NCI-H1417 (cell line): ENCODE data around the gene SLC43A2.

ENCODE experiments used
- DNase-seq, 3 experiments: peaks; one replicate each; lab custom pipeline; 2025; lab: John Stamatoyannopoulos, UW

SLC43A2 gene

DNA sequence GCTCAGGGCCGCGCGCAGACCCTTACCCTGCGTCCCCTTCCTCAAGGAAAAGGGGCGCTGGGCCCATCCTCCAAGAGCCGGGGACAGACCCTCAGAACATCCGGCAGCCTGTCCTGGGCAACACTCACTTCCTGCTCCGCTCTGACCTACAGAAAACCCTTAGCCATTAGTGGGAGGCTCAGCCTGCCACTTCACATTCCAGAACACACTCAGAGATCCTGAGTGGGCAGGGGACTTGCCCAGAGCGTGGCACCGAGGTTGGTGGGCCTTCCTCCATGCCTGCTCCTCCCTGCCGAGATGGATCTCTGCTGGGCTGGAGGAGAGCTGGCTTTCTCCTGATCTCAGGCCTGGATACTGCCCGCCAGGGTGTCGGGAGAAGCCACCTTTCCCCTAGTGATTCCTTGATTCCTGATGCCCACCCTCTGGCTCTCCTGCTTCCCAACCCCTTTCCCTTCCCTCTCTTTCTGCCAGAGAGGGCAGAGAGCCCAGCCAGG is 15.4 kb upstream of the SLC43A2 start:
- peak in 1 of 3 experiments; percentile 5 for DNase-seq

DNA sequence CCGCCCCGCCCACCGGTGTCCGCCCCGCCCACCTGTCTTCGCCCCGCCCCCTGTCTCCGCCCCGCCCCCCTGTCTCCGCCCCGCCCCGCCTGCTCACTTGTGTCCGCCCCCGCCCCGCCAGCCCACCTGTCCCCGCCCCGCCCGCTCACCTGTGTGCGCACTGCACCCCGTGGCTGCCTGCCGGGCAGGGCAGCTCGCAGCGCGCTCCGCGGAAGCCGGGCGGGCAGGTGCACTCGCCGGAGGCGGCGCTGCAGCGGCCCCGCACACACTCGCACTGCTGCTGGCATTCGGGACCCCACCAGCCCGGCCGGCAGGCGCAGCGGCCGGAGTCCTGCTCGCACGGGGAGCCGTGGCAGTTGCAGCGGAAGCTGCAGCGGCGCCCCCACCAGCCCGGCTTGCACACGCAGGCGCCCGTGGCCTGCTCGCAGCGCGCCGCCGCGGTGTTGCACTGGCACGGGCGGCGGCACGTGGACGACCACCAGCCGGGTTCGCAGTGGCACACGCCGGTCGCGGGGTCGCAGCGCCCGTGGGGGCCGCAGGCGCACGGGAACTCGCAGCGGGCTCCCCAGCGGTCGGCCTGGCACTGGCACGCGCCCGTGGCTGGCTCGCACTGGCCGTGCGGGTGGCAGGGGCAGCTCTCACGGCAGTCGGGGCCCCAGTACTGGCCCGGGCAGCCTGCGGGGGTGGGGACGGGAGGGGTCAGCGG is 14.8 kb upstream of the SLC43A2 start:
- peak; percentile 55 to 68 (median 58) for DNase-seq

DNA sequence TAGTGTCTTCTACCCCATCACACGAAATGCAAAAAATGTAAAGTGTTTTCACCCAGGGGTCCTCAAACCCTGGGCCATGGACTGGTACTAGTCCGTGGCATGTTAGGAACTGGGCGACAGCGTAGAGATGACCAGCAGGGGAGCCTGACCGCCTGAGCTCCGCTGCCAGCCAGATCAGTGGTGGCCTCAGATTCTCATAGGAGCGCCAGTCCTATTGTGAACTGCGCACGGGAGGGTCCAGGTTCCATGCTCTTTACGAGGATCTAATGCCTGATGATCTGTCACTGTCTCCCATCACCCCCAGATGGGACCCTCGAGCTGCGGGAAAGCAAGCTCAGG is 12.4 kb upstream of the SLC43A2 start:
- no peak for DNase-seq

DNA sequence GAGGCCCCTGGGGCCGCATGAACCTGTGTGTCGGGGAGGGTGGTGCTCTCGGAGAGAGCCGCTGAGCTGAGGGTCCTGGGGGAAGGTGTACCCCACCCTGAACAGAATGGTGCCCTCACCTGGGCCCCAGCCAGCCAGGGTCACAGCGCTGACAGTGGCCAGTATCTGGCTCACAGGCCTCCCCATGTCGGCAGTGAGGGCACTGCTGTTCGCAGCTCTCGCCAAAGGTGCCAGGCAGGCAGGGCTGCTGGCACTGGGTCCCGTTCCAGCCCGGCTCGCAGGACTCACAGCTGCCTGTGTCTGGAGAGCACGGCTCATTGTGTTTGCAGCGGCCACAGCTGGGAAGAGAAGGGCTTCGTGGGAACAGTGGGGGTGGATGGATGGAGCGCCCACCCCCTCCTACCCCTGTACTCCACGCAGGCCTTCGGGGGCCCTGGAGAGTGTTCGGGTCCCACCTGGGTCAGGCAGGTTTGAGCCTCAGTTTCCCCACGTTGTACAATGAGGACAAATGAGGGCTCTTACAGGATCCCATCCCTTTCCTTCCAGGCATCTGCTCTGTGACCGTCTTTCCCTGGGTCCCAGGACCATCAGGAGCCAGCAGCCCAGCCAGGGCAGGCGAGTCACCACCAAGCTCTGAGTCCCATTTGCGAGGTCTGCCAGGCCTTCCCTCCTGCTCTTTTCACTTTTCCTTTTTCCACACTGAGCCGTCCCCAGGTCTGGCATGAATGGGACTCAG is 11.9 kb upstream of the SLC43A2 start:
- peak in 1 of 3 experiments; percentile 1 for DNase-seq

DNA sequence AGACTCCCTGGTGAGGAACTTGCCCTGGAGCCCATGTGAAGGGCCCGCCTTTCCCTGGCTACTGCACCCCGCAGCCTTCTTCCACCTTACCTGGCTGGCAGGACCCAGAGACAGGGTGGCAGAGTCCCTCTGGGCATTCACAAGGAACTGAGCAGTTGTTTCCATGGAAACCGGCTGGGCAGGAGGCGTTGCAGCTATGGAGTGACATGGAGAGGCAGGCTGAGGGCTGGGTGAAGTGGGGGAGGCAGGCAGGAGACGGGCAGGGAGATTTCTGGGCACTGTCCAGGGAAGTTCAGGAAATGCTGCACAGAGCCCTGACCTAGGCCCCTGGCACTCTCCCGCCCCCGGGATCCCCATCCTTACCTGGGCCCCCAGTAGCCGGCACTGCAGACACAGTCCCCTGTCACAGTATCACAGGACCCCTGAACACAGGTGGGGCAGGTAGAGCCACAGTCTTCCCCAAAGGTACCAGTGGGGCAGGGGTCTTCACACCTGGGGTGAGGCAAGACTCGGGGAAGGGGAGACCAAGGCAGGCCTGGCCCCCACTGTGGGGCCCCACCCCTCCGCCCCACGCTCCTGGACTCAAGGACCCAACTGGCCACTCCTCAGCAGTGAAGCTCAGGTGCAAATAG is 11.0 kb upstream of the SLC43A2 start:
- DNase-seq: peak in 2 of 3 experiments; percentile 59 to 80

DNA sequence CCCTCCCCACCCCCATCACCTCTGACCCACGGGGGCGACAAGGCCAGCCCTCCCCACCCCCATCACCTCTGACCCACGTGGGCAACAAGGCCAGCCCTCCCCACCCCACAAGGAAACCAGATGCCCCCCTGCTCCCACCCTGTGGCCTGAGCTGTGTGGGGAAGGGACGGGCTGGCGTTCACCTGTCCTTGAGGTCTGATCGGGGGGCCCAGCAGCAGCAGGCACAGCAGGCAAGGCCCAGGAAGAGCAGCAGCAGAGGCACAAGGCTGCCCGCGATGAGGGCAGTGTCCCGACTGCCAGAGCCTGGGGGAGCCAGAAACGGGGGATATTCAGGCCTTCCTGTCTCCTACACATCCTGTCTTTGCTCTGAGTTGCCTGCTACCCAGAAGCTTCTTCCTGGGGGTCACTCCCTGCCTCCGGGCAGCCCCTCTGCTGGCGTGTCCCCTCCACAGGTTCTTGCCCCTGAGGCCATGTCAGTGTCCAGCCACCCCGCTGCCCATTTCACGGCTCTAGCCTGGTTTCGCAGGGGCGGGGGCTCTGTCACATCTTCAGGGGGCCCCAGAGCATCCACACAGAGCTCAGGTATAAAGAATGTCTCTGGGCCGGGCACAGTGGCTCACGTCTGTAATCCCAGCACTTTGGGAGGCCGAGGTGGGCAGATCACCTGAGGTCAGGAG is 10.1 kb upstream of the SLC43A2 start:
- no peak for DNase-seq

DNA sequence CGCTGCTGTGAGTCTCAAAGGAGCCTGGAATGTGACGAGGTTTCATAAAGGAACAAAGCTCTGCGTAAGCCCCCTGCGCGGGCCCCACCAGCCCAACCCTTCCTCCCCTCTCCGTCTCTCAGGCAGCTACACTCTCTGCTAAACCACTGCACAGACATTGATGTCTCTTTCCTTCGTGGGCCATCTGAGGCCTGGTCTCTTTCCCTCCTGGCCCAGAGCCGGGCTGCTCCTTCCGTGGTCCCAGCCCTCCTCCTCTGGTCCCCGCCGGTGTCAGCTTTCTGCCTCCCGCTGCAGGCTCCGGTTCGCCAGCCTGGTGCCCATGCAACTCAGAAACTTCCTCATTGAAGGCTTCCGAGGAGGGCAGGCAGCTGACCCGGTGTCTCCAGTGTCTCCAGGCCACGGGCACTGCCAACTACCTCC is 9.5 kb upstream of the SLC43A2 start:
- no peak for DNase-seq

DNA sequence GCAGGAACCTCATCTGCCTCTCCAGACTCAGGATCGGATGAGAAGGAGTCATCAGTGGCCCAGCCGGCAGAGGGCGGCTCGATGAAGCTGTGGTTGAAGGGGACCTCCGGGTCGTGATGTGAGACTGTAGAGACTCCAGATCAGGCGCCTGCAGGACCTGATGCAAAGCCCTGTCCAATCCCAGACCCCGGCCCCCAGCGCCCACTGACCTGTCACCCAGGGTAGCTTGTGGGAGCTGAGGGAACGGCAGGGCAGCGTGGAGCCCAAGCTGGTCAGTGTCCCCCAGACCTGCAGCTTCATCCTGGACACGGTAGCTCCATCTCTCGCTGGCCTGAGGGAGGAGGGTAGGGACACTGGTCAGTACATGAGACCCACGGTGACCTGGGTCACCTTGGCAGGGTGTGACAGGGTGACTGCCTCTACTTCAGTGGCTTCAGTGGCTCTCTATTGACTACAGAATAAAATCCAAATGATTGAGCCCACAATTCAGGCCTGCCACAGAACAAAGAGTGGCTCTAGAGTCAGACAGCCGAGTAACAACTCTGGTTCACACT is 8.2 kb upstream of the SLC43A2 start:
- no peak for DNase-seq

DNA sequence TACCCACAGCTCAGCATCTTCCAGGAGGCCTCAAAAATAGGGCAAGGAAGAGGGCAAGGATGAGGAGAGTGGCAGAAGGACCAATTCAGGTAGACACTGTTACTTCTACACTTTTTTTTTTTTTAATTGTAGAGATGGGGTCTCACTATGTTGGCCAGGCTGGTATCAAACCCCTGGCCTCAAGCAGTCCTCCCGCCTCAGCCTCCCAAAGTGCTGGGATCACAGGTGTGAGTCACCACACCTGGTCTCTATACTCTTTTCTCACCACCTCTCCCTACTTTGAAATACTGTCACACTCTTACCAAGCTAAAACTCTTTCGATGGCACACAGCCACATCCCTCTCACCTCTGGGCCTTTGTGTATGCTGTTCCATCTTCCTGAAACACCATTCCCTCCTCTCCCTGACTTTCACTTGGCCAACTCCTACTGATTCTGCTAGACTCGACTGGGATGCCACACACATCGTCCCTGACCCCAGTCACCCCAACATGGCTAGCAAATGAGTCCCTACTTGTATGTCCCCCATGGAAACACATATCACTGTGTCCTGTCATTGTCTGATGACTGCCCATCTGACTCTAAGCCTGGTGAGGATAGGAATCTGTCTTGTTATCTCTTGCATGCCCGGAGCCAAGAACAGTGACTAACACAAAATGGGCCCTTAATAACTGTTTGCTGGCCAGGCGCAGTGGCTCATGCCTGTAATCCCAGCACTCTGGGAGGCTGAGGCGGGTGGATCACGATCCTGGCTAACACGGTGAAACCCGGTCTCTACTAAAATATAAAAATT is 7.2 kb upstream of the SLC43A2 start:
- DNase-seq: no peak

DNA sequence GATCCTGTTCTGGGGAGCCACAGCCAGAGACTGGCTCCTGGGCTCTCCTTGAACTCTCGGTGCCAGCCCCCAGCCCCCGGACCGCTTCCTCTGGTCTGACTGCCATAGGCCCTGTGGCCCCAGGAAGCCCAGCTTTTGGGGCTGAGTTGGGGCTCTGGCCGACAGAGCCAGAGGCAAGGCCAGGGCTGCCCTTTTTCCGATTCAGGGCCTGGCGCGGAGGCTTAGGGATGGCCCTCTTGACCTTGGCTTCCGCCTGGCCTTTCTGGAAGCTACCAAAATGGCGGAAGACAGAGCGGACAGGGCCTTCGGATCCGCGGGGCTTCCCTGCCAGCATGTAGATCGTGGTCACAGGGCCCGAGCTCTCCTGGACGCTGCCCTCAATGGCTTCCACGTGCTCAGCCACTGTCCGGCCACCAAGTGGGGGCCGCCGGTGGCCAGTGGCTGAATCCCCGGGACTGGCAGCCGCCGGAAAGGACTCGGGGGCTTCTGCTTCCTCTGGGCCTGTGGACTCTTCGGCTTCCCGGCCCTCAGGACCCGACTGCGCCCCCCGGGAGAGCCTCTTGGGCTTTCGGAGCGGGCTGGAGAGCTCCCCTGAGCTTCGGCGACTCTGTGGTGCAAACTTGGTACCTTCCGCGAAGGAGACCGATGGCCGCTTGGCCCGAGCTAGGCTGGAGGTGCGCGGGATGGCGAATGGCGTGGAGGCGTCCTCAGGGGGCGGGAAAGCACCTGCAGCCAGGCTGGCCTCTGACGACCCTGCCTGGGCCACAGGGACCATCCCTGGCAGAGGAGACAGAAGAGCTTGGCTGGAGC is 6.4 kb upstream of the SLC43A2 start:
- DNase-seq: no peak

DNA sequence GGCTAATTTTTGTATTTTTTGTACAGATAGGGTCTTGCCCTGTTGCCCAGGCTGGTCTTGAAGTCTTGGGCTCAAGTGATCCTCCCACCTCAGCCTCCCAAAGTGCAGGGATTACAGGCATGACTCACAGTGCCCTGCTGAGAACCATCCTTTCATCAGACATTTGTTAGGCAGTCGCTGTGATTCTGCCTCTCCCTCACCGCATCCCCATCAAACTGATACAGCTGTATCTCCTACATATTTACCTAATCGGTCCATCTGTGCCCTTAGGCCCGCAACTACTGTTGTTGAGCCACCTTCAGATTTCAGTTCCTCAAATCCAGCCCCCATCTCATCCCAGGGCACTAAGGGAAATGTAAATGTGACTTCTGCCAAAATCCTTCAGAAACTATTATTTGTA is 2.0 kb upstream of the SLC43A2 start:
- DNase-seq: no peak

DNA sequence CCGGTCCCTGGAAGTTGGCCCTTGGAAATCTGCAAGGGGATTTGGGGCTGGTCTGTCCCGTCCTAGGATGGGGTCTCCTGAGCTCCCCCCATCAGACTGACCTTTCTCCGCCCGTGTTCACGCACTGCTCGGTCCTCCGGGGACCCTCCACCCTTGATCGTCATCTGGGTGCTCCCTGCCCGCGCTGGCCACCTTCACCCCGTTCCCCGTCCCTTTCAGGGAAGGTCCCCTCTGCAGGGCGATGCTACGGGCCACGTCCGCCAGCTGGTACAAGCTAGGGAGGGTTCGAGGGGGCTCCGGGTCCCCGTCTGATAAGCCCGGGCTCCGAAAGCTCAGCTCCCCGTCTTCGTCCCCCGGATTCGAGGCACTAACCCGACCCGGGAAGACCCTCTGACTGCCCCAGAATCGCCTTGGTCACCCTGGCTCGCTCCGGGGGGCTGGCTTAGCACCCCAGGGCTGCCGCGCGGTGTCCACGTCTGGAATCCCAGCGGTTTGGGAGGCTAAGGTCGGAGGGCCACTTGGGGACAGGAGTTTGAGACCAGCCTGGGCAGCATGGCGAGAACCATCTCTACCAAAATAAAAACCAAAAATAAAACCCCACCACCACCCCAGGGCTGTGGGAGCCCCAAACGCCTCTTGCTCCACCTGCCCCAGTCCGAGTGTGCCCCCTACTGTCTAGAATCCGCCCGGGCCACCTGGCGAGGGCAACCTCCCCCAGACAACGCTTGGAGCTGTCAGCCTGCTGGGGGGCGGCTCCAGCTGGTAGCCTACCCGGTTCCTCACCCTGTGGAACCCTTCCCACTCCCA is 1.1 kb upstream of the SLC43A2 start:
- peak in 1 of 3 experiments; percentile 36 for DNase-seq

DNA sequence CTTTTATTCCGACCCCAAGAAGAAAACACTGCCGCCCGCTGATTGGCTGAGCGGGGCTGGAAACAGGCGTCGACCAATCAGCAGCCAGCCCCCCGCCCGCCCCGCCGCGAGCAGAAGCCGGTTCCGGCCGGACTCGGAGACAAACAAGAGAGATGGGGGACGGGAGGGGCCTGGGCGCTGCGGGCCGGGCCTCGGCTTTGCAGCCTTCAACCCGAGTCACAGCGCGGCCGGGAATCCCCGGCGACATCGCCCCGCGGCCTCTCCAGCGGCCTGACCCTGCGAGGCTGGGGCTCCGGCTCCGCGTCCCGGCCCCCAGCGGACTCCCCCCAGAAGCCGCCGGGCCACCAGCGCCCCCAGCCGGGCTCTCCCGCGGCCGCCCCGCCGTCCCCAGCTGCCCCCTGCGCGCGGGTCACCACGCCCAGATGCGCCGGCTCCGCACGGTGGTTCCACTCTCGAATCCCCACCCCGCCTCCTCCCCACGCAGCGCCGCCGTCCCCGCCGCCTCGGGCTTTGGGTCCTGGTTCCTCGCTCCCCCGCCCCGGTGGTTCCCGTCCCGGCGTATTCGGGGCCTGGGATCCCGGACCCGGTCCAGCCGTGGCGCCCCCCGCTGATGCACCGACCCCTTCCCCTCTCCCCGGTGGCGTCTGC is 346 bp upstream of the SLC43A2 start:
- DNase-seq: peak; percentile 90 to 96 (median 93)

DNA sequence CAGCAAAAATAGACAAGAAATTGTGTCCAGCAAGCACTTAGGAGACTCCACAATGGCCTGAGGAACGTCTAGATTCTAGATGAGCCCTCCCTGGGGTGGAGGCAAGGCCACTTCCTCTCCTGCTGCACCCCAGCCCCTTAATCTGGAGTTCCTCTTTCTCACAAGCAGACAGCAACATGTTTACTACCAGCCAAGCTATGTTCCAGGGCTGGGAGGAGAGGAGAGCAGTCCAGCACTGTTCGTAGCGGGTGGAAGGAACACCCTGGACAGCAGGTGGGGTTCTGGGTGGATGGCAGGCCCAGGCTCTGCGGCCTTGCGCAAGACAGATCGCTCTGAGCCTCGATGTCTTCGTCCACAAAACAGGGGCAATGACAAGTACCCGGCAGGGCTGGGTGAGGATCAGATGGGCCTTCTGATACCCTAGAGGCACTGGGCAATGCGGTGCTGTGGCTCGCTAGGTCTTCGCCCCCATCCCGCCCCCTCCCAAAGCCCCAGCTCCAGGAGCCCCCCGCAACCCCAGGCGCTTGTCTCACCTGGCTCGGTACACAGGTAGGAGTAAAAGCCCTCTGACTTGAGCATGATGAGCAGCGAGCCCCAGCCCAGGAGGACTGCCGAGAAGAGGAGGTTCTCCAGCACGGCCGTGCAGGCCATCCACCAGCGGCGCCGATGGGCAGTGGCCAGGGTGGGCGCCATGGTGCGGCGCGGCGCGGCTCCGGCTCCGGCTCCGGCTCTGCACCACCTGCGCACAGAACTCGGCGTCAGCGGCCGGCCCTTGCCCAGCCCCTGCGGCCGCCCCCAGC is 1.3 kb downstream of the SLC43A2 start:
- DNase-seq: peak in 1 of 3 experiments; percentile 17

DNA sequence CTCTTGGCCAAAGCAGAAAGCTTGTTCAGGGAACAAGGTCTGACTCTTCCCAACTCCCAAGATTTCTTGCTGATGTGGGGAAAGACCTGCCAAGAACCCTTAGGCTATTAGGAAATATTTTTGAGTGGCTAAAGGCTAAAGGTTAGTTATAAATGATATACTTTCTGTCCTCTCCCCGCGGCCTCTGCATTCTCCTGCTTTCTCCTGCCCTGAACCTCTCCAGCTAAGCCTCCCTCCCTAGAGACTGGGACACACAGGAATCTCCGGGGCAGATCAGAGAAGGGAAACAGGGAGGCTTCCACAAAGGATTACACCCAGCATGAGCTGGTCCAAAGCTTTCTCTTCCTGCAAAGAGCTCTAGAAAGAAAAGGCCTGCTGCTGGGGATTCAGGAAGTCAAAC is 2.3 kb downstream of the SLC43A2 start:
- no peak for DNase-seq

DNA sequence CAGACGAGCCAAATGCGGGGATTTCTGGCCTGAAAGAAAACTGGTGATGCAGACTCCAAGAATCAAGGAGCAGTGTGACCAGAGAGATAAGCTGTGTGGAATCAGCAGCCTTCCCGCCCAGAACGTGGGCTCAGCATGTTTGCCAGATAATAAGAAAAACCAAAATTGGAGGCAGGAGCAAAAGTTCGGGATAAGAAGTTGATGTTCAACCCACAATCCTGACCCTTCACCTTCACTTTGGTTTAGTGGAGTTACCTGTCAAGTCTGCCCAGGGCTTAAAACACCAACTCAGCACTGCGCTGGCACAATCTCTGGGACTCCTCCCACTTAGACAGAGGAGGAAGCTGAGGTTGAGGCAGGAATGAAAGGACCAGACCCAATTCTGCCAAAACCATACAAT is 3.1 kb downstream of the SLC43A2 start:
- no peak for DNase-seq

DNA sequence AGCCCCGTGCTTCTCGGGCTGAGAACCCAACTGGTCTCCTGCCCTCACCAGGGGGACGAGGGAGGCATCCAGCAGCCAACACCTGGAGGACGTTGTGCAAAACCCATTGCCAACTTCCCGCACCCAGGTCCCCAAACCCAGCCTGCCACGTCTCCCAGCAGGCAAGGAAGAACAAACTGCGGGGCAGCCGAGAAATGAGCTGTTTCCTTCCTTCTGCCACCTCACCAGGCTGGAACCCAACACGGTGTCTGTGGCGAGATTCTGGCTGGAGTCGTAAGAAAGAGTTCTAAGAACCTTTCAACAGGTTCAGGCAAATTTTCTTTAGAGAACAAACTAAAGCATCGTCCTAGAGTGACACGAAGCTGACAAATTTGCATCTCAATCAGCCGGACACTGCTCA is 3.6 kb downstream of the SLC43A2 start:
- DNase-seq: no peak

DNA sequence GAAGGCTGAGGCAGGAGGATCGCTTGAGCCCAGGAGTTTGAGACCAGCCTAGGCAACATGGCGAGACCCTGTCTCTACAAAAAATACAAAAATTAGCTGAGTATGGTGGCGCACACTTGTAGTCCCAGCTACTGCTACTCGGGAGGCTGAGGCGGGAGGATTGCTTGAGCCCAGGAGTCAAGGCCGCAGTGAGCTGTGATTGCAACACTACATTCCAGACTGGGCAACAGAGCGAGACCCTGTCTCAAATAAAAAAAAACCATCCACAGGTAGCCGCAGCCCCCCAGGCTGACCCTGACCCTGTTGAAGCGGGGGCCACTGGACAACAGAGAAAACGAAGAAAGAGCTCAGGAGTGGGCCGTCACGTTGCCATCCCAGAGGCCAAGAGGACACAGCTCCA is 4.0 kb downstream of the SLC43A2 start:
- no peak for DNase-seq
